ENCODE results near the gene OR4A15. TPM values are rescaled to one million over a fixed set of nuclear protein-coding genes. Genes with fewer than 3 reads are reported as not detected.

OR4A15 gene
- total RNA-seq: not detected

DNA sequence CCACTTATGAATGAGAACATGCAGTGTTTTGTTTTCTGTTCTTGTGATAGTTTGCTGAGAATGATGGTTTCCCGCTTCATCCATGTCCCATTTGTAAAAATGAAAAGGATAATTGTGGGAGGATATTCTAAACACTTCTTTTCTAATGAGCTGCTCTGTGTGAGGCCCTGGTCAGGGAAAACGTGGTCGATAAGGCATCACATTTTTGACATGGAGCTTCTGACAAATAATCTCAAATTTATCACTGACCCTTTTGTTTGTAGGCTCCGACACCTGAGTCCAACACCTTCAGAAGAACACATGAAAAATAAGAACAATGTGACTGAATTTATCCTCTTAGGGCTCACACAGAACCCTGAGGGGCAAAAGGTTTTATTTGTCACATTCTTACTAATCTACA is at the start of gene OR4A15:
Gene OR4A15, plus strand, starts transcription at position 301 of the 400 bp plus-strand sequence. Its CDS starts 0 bp downstream, at position 301.
- intact Hi-C loops (cut with micrococcal nuclease): no loop called here
- H3K4me1 Mint-ChIP-seq (ENCODE audit: low read depth): no peaks in the 10 kb centered on the region
- no peaks in the 10 kb centered on the region for H3K36me3 Mint-ChIP-seq (ENCODE audit: low read depth)
- no peaks in the 10 kb centered on the region for H3K27me3 Mint-ChIP-seq (ENCODE audit: low read depth)
- H3K27ac Mint-ChIP-seq: no peak within 1 kb of the TSS
- H3K4me3 Mint-ChIP-seq: no peak within 1 kb of the TSS
- CTCF ChIA-PET: no interaction called here
- DNase-seq: no peak
- H3K9me3 Mint-ChIP-seq: peaks cover 4% of the 10 kb centered on the region

- H3K9me3 Mint-ChIP-seq: peaks cover 9% of the 10 kb centered on the region
- no peak overlapping the region for H3K4me3 Mint-ChIP-seq
- DNase-seq: no peak
- intact Hi-C loops (cut with micrococcal nuclease): no loop called here
- H3K27ac Mint-ChIP-seq: no peak overlapping the region
- H3K36me3 Mint-ChIP-seq (ENCODE audit: low read depth): no peaks in the 10 kb centered on the region
- H3K27me3 Mint-ChIP-seq (ENCODE audit: low read depth): no peaks in the 10 kb centered on the region
- CTCF ChIA-PET: no interaction called here
- no peaks in the 10 kb centered on the region for H3K4me1 Mint-ChIP-seq (ENCODE audit: low read depth)
Observed at GRCh38 chr11:55324500-55324899, 43.3 kb upstream of the OR4A15 start.

GRCh38 chr11:55342901-55343300 is 24.9 kb upstream of the OR4A15 start, which contains the start of gene OR4A16:
Gene OR4A16, plus strand, starts transcription at chr11:55343201. Its CDS starts 0 bp downstream, at chr11:55343201.
- CTCF ChIA-PET: no interaction called here
- Mint-ChIP-seq H3K4me3 (no peak within 1 kb of the TSS), H3K27ac (no peak within 1 kb of the TSS), H3K4me1 (ENCODE audit: low read depth) (no peaks in the 10 kb centered on the region), H3K9me3 (peaks cover 7% of the 10 kb centered on the region), H3K27me3 (ENCODE audit: low read depth) (no peaks in the 10 kb centered on the region), H3K36me3 (ENCODE audit: low read depth) (no peaks in the 10 kb centered on the region)
- no peak for DNase-seq
- intact Hi-C loops (cut with micrococcal nuclease): no loop called here

DNA sequence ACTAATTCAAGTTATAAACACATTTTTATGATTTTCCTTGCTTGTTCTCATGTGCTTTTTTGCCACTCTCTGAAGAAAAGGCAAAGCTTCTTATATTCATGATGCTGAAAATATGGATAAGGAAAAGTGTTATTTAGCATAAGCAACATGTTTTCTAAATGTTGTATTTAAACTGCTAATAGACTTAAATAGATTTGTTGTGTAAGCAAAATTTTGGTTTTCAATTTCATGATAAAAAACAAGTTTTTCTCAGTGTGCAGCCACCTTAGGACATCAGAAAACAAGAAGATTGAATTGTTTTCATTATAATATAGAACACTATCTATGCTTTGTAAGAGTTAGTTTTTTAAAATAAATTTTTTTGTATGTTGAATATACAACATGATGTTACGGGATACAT is 22.5 kb upstream of the OR4A15 start:
- no peak for DNase-seq
- no peaks in the 10 kb centered on the region for H3K27me3 Mint-ChIP-seq (ENCODE audit: low read depth)
- CTCF ChIA-PET: no interaction called here
- no peak overlapping the region for H3K4me3 Mint-ChIP-seq
- intact Hi-C loops (cut with micrococcal nuclease): no loop called here
- H3K4me1 Mint-ChIP-seq (ENCODE audit: low read depth): no peaks in the 10 kb centered on the region
- peaks cover 11% of the 10 kb centered on the region for H3K9me3 Mint-ChIP-seq
- no peaks in the 10 kb centered on the region for H3K36me3 Mint-ChIP-seq (ENCODE audit: low read depth)
- no peak overlapping the region for H3K27ac Mint-ChIP-seq

DNA sequence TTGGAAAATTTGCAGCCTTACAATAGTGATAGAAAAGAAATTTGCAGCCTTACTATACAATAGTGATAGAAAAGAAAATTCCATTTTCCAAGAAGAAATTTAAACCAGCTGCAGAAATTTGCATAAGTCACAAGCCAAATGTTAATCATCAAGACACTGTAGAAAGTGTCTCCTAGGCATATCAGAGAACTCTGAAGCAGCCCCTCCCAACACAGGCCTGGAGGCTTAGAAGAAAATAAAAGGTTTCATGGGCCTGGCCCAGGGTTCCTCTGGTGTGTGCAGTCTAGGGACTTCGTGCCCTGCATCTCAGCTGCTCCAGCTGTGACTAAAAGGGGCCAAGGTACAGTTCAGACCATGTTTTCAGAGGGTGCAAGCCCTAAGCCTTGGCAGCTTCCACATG is 18.7 kb upstream of the OR4A15 start:
- CTCF ChIA-PET: no interaction called here
- H3K27ac Mint-ChIP-seq: no peak overlapping the region
- DNase-seq: no peak
- no peaks in the 10 kb centered on the region for H3K4me1 Mint-ChIP-seq (ENCODE audit: low read depth)
- H3K36me3 Mint-ChIP-seq (ENCODE audit: low read depth): no peaks in the 10 kb centered on the region
- peaks cover 13% of the 10 kb centered on the region for H3K9me3 Mint-ChIP-seq
- no peak overlapping the region for H3K4me3 Mint-ChIP-seq
- H3K27me3 Mint-ChIP-seq (ENCODE audit: low read depth): no peaks in the 10 kb centered on the region
- intact Hi-C loops (cut with micrococcal nuclease): no loop called here

DNA sequence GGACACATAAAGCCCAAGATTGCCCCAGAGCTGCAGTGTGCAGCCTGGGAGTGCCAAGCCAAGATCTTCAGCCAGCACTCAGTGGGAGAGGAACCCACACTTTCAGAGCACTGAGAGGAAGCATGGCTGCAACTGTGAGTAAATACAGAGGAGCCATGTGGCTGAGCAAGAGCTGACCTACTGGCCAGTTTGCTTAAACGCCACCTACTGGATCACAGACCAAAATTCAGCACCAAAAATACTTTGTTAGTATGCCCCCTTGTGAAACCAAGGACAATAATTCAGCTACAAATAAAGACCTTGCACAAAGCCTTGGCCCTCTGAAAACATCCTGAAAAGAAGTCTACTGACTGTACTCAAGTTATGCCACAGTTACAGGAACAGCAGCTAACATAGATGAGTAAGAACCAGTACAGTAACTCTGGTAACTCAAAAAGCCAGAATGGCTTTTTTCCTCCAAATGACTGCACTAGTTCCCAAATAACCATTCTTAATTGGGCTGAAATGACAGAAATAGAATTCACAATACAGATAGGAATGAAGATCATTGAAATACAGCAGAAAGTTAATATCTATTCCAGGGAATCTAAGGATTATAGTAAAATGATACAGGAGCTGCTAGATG is 10.1 kb upstream of the OR4A15 start:
- Mint-ChIP-seq H3K4me1 (ENCODE audit: low read depth) (no peaks in the 10 kb centered on the region), H3K27ac (no peak overlapping the region), H3K36me3 (ENCODE audit: low read depth) (no peaks in the 10 kb centered on the region), H3K27me3 (ENCODE audit: low read depth) (no peaks in the 10 kb centered on the region), H3K9me3 (peaks cover 30% of the 10 kb centered on the region), H3K4me3 (no peak overlapping the region)
- CTCF ChIA-PET: no interaction called here
- intact Hi-C loops (cut with micrococcal nuclease): no loop called here
- DNase-seq: no peak

DNA sequence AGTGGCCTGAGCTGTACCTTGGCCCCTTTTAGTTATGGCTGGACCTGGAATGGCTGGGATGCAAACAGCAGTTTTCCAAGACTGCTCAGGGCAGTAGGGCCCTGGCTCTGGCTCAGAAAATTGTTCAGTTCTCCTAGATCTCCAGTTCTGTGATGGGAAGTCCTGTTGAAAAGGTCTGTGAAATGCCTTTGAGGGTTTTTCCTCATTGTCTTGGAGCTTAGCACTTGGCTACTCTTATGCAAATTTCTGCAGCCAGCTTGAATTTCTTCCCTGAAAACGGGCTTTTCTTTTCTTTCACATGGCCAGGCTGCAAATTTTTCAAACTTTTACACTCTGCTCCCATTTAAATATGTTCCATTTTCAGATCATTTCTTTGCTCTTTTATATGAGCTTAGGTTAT is 33.2 kb downstream of the OR4A15 start:
- H3K4me1 Mint-ChIP-seq (ENCODE audit: low read depth): no peaks in the 10 kb centered on the region
- intact Hi-C loops (cut with micrococcal nuclease): no loop called here
- no peak for DNase-seq
- CTCF ChIA-PET: no interaction called here
- H3K9me3 Mint-ChIP-seq: peaks cover 18% of the 10 kb centered on the region
- H3K36me3 Mint-ChIP-seq (ENCODE audit: low read depth): no peaks in the 10 kb centered on the region
- no peak overlapping the region for H3K4me3 Mint-ChIP-seq
- H3K27ac Mint-ChIP-seq: no peak overlapping the region
- H3K27me3 Mint-ChIP-seq (ENCODE audit: low read depth): no peaks in the 10 kb centered on the region

Other genes starting within 250 kb of the OR4A15 start
- gene TRIM48, start 105.8 kb upstream of the OR4A15 start, total RNA-seq: not detected
- not detected for gene OR4A16, start 24.8 kb upstream of the OR4A15 start, total RNA-seq
- gene OR4C15, start 186.5 kb downstream of the OR4A15 start, total RNA-seq: not detected
- gene OR4C16, start 204.2 kb downstream of the OR4A15 start, total RNA-seq: not detected
- gene OR4C11, start 239.7 kb downstream of the OR4A15 start, total RNA-seq: not detected